AML-193 (cell line): ENCODE data around the gene AGBL2.

Experiments
- DNase-seq, 2 experiments: peaks; one replicate each; lab custom pipeline; 2025; lab: John Stamatoyannopoulos, UW

The AGBL2 gene

DNA sequence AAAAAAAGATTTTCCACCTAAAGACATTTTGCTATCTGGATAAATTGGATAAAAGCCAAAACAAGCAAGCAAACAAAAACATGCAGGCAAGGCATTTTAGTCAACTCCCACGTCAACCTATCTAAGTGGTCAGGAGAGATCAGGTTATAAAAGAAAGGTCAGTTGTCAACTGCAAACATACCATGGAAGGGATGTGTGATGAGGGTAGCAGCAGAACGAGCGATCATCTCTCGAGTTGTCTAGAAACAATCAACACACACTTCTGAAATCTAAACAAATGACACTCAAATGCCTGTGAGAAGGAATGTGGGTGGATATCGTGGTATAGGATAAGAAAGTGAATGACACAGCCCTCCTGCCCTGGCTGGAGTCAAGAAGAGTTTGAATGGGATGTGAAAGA is 83.7 kb downstream of the AGBL2 start:
- no peak for DNase-seq

DNA sequence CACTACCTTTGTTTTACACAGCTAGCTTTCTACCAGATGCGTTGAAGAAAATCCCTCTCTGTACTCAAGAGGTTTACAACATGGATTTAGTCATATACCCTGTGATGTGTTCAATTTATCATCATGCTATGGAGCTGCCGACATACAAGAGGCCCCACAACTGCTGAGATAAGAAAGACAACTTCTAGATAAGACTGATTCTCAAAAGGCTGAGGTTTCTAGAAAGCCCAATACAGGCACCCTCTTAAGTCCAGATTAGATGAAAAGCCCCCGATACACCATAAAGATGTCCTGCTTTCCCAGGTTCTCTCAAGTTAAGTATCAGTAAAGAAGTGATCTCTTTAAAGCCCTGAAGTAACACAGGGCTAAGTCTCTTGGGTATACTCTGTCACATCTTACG is 87.1 kb downstream of the AGBL2 start:
- DNase-seq: no peak

DNA sequence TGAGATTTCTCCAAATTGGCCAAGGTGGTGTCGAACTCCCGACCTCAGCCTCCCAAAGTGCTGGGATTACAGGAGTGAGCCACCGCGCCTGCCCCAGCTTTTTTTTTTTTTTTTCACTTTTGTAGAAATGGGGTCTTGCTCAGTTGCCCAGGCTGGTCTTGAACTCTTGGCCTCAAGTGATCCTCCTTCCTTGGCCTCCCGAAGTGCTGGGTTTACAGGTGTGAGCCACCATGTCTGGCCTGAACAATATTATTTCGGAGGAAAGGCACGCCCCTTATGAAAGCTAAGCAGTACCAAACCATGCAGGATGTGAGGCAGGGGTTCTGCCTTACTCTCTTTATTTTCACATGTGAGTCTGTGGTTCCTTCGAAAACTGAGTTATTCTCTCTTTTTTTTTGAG is 88.9 kb downstream of the AGBL2 start:
- no peak for DNase-seq

DNA sequence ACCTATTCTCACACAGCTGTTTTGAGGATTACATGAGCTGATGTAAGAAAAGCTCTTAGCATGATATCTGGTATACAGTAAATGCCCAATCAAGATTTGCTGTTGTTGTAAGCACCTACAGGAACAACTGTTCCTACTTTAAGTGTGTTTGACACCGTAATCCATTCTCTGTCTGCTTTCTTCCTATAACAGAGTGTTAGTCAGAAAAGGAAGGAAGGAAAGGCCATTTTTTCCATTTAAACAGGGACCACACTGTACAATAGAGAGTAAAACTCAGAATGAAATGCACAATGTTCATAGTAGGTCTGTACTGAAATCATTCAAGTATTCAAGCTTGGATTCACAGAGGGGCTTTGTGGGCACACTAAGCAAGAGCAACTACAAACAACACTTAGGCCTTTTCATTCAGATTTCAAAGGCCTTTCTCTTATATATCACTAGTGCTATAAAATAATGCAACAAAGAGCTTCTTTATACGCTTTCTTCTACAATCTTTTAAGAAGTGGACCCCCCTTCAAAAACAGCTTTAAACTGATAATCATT is 94.3 kb downstream of the AGBL2 start:
- no peak for DNase-seq

DNA sequence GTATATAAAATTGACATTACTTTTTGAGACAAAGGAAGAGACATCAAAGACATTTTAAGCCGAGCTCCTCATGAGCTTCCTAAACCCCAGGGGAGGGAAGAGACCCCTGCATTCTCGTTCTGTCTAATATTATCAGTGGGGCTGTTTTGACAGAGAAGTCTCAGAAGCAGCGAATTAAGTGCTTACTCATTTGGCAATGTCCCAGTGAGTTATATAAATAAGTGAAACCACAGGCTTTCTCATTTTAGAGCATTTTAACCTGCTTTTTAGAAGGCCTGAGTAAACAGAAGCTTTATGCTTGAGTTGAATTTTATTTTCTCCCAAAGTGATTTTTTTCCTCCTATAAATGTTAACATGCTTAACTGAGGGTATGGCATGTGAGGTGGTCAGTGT is 97.8 kb downstream of the AGBL2 start:
- peak in 1 of 2 experiments; percentile 7 for DNase-seq

DNA sequence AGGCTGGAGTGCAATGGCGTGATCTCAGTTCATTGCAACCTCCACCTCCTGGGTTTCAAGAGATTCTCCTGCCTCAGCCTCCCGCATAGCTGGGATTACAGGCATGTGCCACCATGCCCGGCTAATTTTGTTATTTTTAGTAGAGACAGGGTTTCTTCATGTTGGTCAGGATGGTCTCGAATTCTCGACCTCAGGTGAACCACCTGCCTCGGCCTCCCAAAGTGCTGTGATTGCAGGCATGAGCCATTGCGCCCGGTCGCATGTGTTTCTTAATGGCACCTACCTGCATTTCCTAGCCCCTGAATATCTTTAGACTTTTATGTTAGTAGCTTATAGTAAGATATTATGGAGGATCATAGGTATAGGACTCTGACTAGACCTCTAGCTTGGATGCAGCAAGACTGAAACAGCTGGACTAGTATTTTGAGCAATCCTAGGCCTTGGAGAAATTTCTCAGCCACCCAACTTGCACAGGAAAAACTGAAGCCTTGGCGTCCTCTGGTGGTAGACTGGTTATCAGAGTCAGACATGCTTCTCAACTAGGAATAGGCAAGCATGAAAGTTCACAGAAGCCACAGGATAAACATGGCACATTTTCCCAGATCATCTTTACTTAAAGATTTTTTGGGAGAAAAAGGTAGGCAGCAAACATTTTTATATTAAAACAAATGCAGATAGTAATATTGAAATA is 98.3 kb downstream of the AGBL2 start:
- peak; percentile 44 to 63 for DNase-seq

DNA sequence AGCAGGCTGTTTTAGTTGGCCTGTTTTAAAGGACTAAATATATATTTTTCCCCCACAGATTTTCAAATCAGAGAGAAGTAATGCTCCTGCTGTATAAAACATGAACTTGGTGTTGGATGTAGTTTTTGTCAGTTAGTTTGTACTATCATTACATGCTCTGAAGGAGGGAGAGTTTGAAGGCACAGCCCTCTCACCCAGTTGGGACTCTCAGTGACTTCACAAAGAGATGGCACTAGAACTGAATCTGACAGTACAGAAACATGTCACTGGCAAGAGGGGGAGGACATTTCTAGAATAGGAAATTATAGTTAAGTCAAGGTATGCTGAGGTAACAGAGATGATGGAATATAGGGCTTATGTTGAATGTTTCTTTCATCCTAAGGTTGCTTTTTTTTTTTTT is 99.9 kb downstream of the AGBL2 start:
- DNase-seq: no peak

DNA sequence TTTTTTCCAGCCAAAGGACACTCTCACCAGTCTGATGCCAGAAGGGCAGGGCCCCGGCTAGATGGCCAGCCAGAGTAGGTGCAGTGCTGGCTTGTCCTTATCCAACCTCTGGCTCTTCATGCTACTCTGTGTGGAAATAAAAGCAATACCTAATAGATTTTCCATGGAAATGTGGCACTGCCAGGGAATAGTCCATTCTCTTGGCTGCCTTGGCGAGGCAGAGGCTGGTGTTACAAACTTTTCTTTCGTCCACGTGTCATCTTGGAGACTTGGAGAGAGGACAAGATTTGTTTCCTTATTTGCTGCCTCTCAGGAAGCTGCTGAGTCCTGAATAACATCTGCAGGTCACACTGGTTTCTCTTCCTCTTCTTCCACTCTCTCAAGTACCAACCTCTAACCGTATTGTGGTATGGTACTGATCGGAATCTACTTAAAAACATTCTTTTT is 103.8 kb downstream of the AGBL2 start:
- DNase-seq: no peak

DNA sequence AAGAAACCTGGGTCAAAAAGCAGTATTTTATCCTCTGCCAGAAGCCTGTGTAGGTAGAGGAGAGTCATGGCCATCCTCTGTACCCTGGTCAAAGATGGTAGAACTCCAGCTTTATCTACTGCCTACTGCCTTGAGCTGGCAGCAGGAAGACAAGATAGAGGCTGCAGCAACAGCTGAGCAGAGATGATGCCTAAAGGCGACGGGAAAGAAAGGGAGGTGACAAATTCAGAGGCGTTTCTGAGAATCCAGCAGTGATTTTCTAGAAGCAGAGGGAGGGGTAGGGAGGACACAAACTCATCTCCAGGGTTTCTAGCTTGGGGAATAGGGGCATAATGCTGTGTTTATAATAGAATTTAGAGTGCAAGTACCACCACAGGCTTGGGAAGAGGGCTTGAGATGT is 105.5 kb downstream of the AGBL2 start:
- DNase-seq: no peak
